GM12878 (cell line): ENCODE measurements around the gene OR2H2.

Experiments
- BHLHE40 ChIP-seq, 2 experiments: fragments of 450-650 bp in 1 of 2; IDR thresholded peaks; 2 replicates each; pipeline ENCODE4 v1.6.1; 2011 to 2017; ENCODE audit warnings: low read depth in 2 of 2, borderline replicate concordance in 1 of 2, improper control_type of control experiment in 1 of 2, low read length in 1 of 2, mild to moderate bottlenecking in 1 of 2
- TAF1 ChIP-seq: IDR thresholded peaks from 2 replicates; pipeline ENCODE4 v1.6.1; 2011; ENCODE audit warnings: mild to moderate bottlenecking, low read depth, low read length, borderline replicate concordance
- TF ChIP-seq, protein P1 (sequence below): IDR thresholded peaks from 2 replicates; pipeline ENCODE4 v1.6.1; 2012; ENCODE audit warnings: low read depth, low read length, improper control_type of control experiment

DNA sequence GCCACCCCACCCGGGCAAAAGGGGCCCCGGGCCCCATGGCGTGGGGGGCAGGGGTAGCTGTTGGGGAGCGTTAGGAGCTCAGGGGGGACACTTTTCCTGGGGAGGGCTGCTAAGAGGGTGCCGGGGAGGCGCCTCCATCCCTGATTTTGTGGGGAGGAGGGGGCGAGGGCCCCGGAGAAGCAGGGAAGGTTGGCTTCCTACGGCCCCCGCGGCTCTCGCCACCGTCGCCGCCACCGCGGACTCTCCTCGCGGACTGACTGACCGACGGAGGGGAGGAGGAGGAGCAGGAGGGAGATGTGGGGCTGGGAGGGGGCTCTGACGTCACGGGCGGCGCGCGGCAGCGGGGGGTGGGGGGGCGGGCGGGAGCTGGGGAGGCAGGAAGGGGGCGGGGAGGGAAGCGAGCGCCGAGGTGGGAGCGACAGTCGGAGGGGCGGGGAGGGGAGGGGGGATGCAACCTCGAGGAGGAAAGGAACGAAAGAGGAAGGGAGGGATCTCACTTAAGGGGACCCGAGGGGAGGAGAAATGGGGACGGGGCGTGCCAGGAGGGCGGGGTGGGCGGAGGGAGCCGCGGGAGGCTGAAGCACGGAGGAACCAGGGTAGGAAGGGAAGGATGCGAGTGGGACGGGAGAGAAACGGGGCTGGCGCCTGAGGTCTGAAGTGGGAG, 43.0 kb downstream of the OR2H2 start:
- TF ChIP-seq, protein P1, sequence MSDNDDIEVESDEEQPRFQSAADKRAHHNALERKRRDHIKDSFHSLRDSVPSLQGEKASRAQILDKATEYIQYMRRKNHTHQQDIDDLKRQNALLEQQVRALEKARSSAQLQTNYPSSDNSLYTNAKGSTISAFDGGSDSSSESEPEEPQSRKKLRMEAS: no peak
- TF ChIP-seq BHLHE40 (IDR thresholded peaks at IDR 0.05; ENCODE audit: borderline replicate concordance in 1 of 2, low read depth in 2 of 2, low read length in 1 of 2): no peak
- TF ChIP-seq TAF1: no peak
